Osteocyte (in vitro differentiated cells): ENCODE measurements around the gene DKK3. TPM values are rescaled to one million over a fixed set of nuclear protein-coding genes. Genes with fewer than 3 reads are reported as not detected.

Experiments
- DNase-seq: peaks from one replicate; pipeline ENCODE4 v3.0.0; 2021; ENCODE audit warnings: mixed read lengths; ENCODE audit not compliant: unreplicated experiment; ENCODE audit errors: extremely low spot score
- H3K27ac Mint-ChIP-seq: one replicate; pipeline ENCODE4 v1.8.0; 2021; ENCODE audit warnings: mild to moderate bottlenecking, mixed read lengths; ENCODE audit not compliant: unreplicated experiment
- H3K27me3 Mint-ChIP-seq: one replicate; pipeline ENCODE4 v1.8.0; 2021; ENCODE audit warnings: mixed read lengths; ENCODE audit not compliant: unreplicated experiment
- H3K36me3 Mint-ChIP-seq: one replicate; pipeline ENCODE4 v1.8.0; 2021; ENCODE audit warnings: mixed read lengths; ENCODE audit not compliant: unreplicated experiment
- H3K4me1 Mint-ChIP-seq: one replicate; pipeline ENCODE4 v1.8.0; 2021; ENCODE audit warnings: mixed read lengths; ENCODE audit not compliant: unreplicated experiment
- H3K4me3 Mint-ChIP-seq: one replicate; pipeline ENCODE4 v1.8.0; 2021; ENCODE audit warnings: mild to moderate bottlenecking, moderate library complexity, mixed read lengths; ENCODE audit not compliant: unreplicated experiment
- H3K9me3 Mint-ChIP-seq: one replicate; pipeline ENCODE4 v1.8.0; 2021; ENCODE audit warnings: mixed read lengths; ENCODE audit not compliant: unreplicated experiment
- CTCF ChIP-seq: fragments of 200-600 bp; sonication (generic); IDR thresholded peaks from 2 replicates; pipeline ENCODE4 v1.5.0; 2021; ENCODE audit warnings: antibody characterized with exemption, mild to moderate bottlenecking, moderate library complexity
- total RNA-seq: library from RNA; stranded (reverse); gene quantifications from 2 replicates; pipeline ENCODE4 v1.2.1, GENCODE V29; 2021

The DKK3 gene
- total RNA-seq, 1 donor from 2014 or later: 548 TPM

GRCh38 chr11:12020546-12020945, 12.1 kb upstream of the DKK3 start:
- no peak for DNase-seq
- H3K27me3 Mint-ChIP-seq: no peaks in the 10 kb centered on the region

GRCh38 chr11:12019866-12020416, 11.5 kb upstream of the DKK3 start:
- TF ChIP-seq CTCF: no peak
- DNase-seq: no peak
- Mint-ChIP-seq H3K36me3 (peaks cover 4% of the 10 kb centered on the region), H3K27me3 (no peaks in the 10 kb centered on the region), H3K4me1 (peaks cover 28% of the 10 kb centered on the region), H3K4me3 (no peak overlapping the region), H3K27ac (no peak overlapping the region), H3K9me3 (peaks cover 7% of the 10 kb centered on the region)

More at GRCh38 chr11:12020546-12020945, 12.1 kb upstream of the DKK3 start:
- Mint-ChIP-seq H3K36me3 (peaks cover 4% of the 10 kb centered on the region), H3K4me1 (peaks cover 28% of the 10 kb centered on the region), H3K4me3 (no peak overlapping the region), H3K9me3 (peaks cover 7% of the 10 kb centered on the region), H3K27ac (no peak overlapping the region)
- no peak for TF ChIP-seq CTCF

GRCh38 chr11:12019337-12019736, 10.9 kb upstream of the DKK3 start:
- peaks cover 4% of the 10 kb centered on the region for H3K36me3 Mint-ChIP-seq
- no peaks in the 10 kb centered on the region for H3K27me3 Mint-ChIP-seq
- DNase-seq: no peak
- no peak overlapping the region for H3K27ac Mint-ChIP-seq
- H3K9me3 Mint-ChIP-seq: peaks cover 2% of the 10 kb centered on the region
- H3K4me3 Mint-ChIP-seq: no peak overlapping the region
- H3K4me1 Mint-ChIP-seq: peaks cover 28% of the 10 kb centered on the region
- TF ChIP-seq CTCF: no peak

GRCh38 chr11:12017865-12018453, 9.5 kb upstream of the DKK3 start:
- H3K27ac Mint-ChIP-seq: peak overlapping the region; percentile 88
- H3K4me1 Mint-ChIP-seq: peaks cover 42% of the 10 kb centered on the region
- no peaks in the 10 kb centered on the region for H3K27me3 Mint-ChIP-seq
- H3K4me3 Mint-ChIP-seq: no peak overlapping the region
- no peak for DNase-seq
- TF ChIP-seq CTCF: no peak
- H3K36me3 Mint-ChIP-seq: peaks cover 1% of the 10 kb centered on the region
- H3K9me3 Mint-ChIP-seq: no peaks in the 10 kb centered on the region

GRCh38 chr11:12017243-12017678, 8.8 kb upstream of the DKK3 start:
- Mint-ChIP-seq H3K9me3 (no peaks in the 10 kb centered on the region), H3K4me1 (peaks cover 42% of the 10 kb centered on the region), H3K27ac (peak overlapping the region; percentile 88), H3K4me3 (no peak overlapping the region), H3K36me3 (no peaks in the 10 kb centered on the region), H3K27me3 (no peaks in the 10 kb centered on the region)
- no peak for DNase-seq
- TF ChIP-seq CTCF: no peak
